ENCODE measurements around the gene ZFR2. TPM values are rescaled to one million over a fixed set of nuclear protein-coding genes. Genes with fewer than 3 reads are reported as not detected.

ZFR2 gene
- total and polyA plus RNA-seq, 4 donors, result not detected

- Histone ChIP-seq H3K27me3 (ENCODE audit: control insufficient read depth in 1 of 2, insufficient read depth in 2 of 2, low read length in 1 of 2) (no peaks in the 10 kb centered on the region), H3K9me3 (ENCODE audit: control insufficient read depth, low read length) (peaks cover 10% of the 10 kb centered on the region), H3K27ac (ENCODE audit: low read depth in 1 of 2, low read length in 2 of 2) (no peak overlapping the region), H3K4me3 (ENCODE audit: low read length in 2 of 2) (no peak overlapping the region), H3K4me1 (ENCODE audit: control insufficient read depth in 1 of 2, insufficient read depth in 2 of 2, low read length in 2 of 2) (no peaks in the 10 kb centered on the region), H3K36me3 (ENCODE audit: control insufficient read depth in 1 of 2, insufficient read depth in 2 of 2, low read length in 1 of 2) (no peaks in the 10 kb centered on the region)
- DNase-seq (no peak), ATAC-seq (ENCODE audit: low FRiP score) (no peak)
- intact Hi-C loops (cut with DNase I), result no loop called here
- 87 to 89% methylated on average over 37 of the region's 37 CpGs for WGBS, 2 donors
Measured at GRCh38 chr19:3778104-3778867, 90.6 kb downstream of the ZFR2 start.

GRCh38 chr19:3776479-3777040 is 92.3 kb downstream of the ZFR2 start:
- DNase-seq, result no peak
- ATAC-seq (ENCODE audit: low FRiP score), result no peak
- Histone ChIP-seq H3K36me3 (ENCODE audit: control insufficient read depth in 1 of 2, insufficient read depth in 2 of 2, low read length in 1 of 2) (no peaks in the 10 kb centered on the region), H3K4me3 (ENCODE audit: low read length in 2 of 2) (no peak overlapping the region), H3K4me1 (ENCODE audit: control insufficient read depth in 1 of 2, insufficient read depth in 2 of 2, low read length in 2 of 2) (no peaks in the 10 kb centered on the region), H3K9me3 (ENCODE audit: control insufficient read depth, low read length) (peaks cover 4% of the 10 kb centered on the region), H3K27me3 (ENCODE audit: control insufficient read depth in 1 of 2, insufficient read depth in 2 of 2, low read length in 1 of 2) (no peaks in the 10 kb centered on the region), H3K27ac (ENCODE audit: low read depth in 1 of 2, low read length in 2 of 2) (no peak overlapping the region)
- intact Hi-C loops (cut with DNase I), result no loop called here
- 94 to 95% methylated on average over 1 of the region's 1 CpG for WGBS, 2 donors

- ATAC-seq (ENCODE audit: low FRiP score) (no peak), DNase-seq (no peak)
- Histone ChIP-seq H3K4me3 (ENCODE audit: low read length in 2 of 2) (no peak overlapping the region), H3K4me1 (ENCODE audit: control insufficient read depth in 1 of 2, insufficient read depth in 2 of 2, low read length in 2 of 2) (no peaks in the 10 kb centered on the region), H3K27me3 (ENCODE audit: control insufficient read depth in 1 of 2, insufficient read depth in 2 of 2, low read length in 1 of 2) (no peaks in the 10 kb centered on the region), H3K36me3 (ENCODE audit: control insufficient read depth in 1 of 2, insufficient read depth in 2 of 2, low read length in 1 of 2) (no peaks in the 10 kb centered on the region), H3K27ac (ENCODE audit: low read depth in 1 of 2, low read length in 2 of 2) (no peak overlapping the region), H3K9me3 (ENCODE audit: control insufficient read depth, low read length) (no peaks in the 10 kb centered on the region)
- intact Hi-C loops (cut with DNase I), result no loop called here
- 87 to 89% methylated on average over 5 of the region's 5 CpGs for WGBS, 2 donors
Measured at GRCh38 chr19:3775831-3776230, 93.0 kb downstream of the ZFR2 start.

- intact Hi-C loops (cut with DNase I), result no loop called here
- ATAC-seq (ENCODE audit: low FRiP score), result no peak
- Histone ChIP-seq H3K27me3 (ENCODE audit: control insufficient read depth in 1 of 2, insufficient read depth in 2 of 2, low read length in 1 of 2) (no peaks in the 10 kb centered on the region), H3K36me3 (ENCODE audit: control insufficient read depth in 1 of 2, insufficient read depth in 2 of 2, low read length in 1 of 2) (no peaks in the 10 kb centered on the region), H3K9me3 (ENCODE audit: control insufficient read depth, low read length) (no peaks in the 10 kb centered on the region), H3K27ac (ENCODE audit: low read depth in 1 of 2, low read length in 2 of 2) (no peak overlapping the region), H3K4me3 (ENCODE audit: low read length in 2 of 2) (no peak overlapping the region), H3K4me1 (ENCODE audit: control insufficient read depth in 1 of 2, insufficient read depth in 2 of 2, low read length in 2 of 2) (no peaks in the 10 kb centered on the region)
- 77 to 82% methylated on average over 2 of the region's 2 CpGs for WGBS, 2 donors
- no peak for DNase-seq
Measured at GRCh38 chr19:3775374-3775711, 93.5 kb downstream of the ZFR2 start.

- Histone ChIP-seq H3K36me3 (ENCODE audit: control insufficient read depth in 1 of 2, insufficient read depth in 2 of 2, low read length in 1 of 2) (no peaks in the 10 kb centered on the region), H3K4me3 (ENCODE audit: low read length in 2 of 2) (no peak overlapping the region), H3K4me1 (ENCODE audit: control insufficient read depth in 1 of 2, insufficient read depth in 2 of 2, low read length in 2 of 2) (no peaks in the 10 kb centered on the region), H3K27me3 (ENCODE audit: control insufficient read depth in 1 of 2, insufficient read depth in 2 of 2, low read length in 1 of 2) (no peaks in the 10 kb centered on the region), H3K27ac (ENCODE audit: low read depth in 1 of 2, low read length in 2 of 2) (no peak overlapping the region), H3K9me3 (ENCODE audit: control insufficient read depth, low read length) (no peaks in the 10 kb centered on the region)
- DNase-seq (no peak), ATAC-seq (ENCODE audit: low FRiP score) (no peak)
- intact Hi-C loops (cut with DNase I), result no loop called here
- WGBS, 2 donors, result 60 to 67% methylated on average over 25 of the region's 25 CpGs
Measured at GRCh38 chr19:3774621-3775373, 94.0 kb downstream of the ZFR2 start.

- DNase-seq, result no peak
- intact Hi-C loops (cut with DNase I), result no loop called here
- no peak for ATAC-seq (ENCODE audit: low FRiP score)
- Histone ChIP-seq H3K27me3 (ENCODE audit: control insufficient read depth in 1 of 2, insufficient read depth in 2 of 2, low read length in 1 of 2) (no peaks in the 10 kb centered on the region), H3K9me3 (ENCODE audit: control insufficient read depth, low read length) (no peaks in the 10 kb centered on the region), H3K4me1 (ENCODE audit: control insufficient read depth in 1 of 2, insufficient read depth in 2 of 2, low read length in 2 of 2) (no peaks in the 10 kb centered on the region), H3K36me3 (ENCODE audit: control insufficient read depth in 1 of 2, insufficient read depth in 2 of 2, low read length in 1 of 2) (no peaks in the 10 kb centered on the region), H3K4me3 (ENCODE audit: low read length in 2 of 2) (no peak overlapping the region), H3K27ac (ENCODE audit: low read depth in 1 of 2, low read length in 2 of 2) (no peak overlapping the region)
- 81 to 87% methylated on average over 12 of the region's 12 CpGs for WGBS, 2 donors
Measured at GRCh38 chr19:3773814-3774515, 94.9 kb downstream of the ZFR2 start.

- Histone ChIP-seq H3K4me3 (ENCODE audit: low read length in 2 of 2) (no peak within 1 kb of the TSS), H3K27ac (ENCODE audit: low read depth in 1 of 2, low read length in 2 of 2) (no peak within 1 kb of the TSS), H3K4me1 (ENCODE audit: control insufficient read depth in 1 of 2, insufficient read depth in 2 of 2, low read length in 2 of 2) (no peaks in the 10 kb centered on the region), H3K27me3 (ENCODE audit: control insufficient read depth in 1 of 2, insufficient read depth in 2 of 2, low read length in 1 of 2) (no peaks in the 10 kb centered on the region), H3K36me3 (ENCODE audit: control insufficient read depth in 1 of 2, insufficient read depth in 2 of 2, low read length in 1 of 2) (no peaks in the 10 kb centered on the region), H3K9me3 (ENCODE audit: control insufficient read depth, low read length) (no peaks in the 10 kb centered on the region)
- no peak for DNase-seq
- WGBS, 2 donors, result 35 to 43% methylated on average over 19 to 23 of the region's 23 CpGs
- no peak for ATAC-seq (ENCODE audit: low FRiP score)
- intact Hi-C loops (cut with DNase I), result no loop called here
Measured at GRCh38 chr19:3771906-3772455, 96.9 kb downstream of the ZFR2 start, which contains the start of gene RAX2. Gene RAX2, minus strand, starts transcription at chr19:3772228. Its CDS starts 486 bp downstream, at chr19:3771742.

GRCh38 chr19:3771000-3771905 is 97.6 kb downstream of the ZFR2 start:
- H3K27me3 ChIP-seq (ENCODE audit: control insufficient read depth in 1 of 2, insufficient read depth in 2 of 2, low read length in 1 of 2), result no peaks in the 10 kb centered on the region
- ATAC-seq (ENCODE audit: low FRiP score) (no peak), DNase-seq (no peak)
- H3K27ac ChIP-seq (ENCODE audit: low read depth in 1 of 2, low read length in 2 of 2), result no peak overlapping the region
- 79 to 80% methylated on average over 33 to 35 of the region's 35 CpGs for WGBS, 2 donors
- no peaks in the 10 kb centered on the region for H3K36me3 ChIP-seq (ENCODE audit: control insufficient read depth in 1 of 2, insufficient read depth in 2 of 2, low read length in 1 of 2)
- no peaks in the 10 kb centered on the region for H3K9me3 ChIP-seq (ENCODE audit: control insufficient read depth, low read length)
- intact Hi-C loops (cut with DNase I), result no loop called here
- no peak overlapping the region for H3K4me3 ChIP-seq (ENCODE audit: low read length in 2 of 2)
- H3K4me1 ChIP-seq (ENCODE audit: control insufficient read depth in 1 of 2, insufficient read depth in 2 of 2, low read length in 2 of 2), result no peaks in the 10 kb centered on the region

Measured in aorta (tissue), 5 donors.